Activated CD8-positive, alpha-beta T cell treated with anti-CD3 and anti-CD28 coated beads, Interleukin-2, amount 10 ng/mL, durations not matched to agents 7 days and 5 days (primary cell): Measurements from ENCODE around the gene FAM168B. TPM values are rescaled to one million over a fixed set of nuclear protein-coding genes. Genes with fewer than 3 reads are reported as not detected.
A peak's percentile ranks its signal among the peaks of the same experiment; 100 is the strongest.
"Not testable (repeated sequence)": the region's sequence is repeated elsewhere in the genome, so short reads cannot be mapped to it uniquely, and the experiment has no call there.

Experiments
- ATAC-seq: fragments of 150-1000 bp; cut with Tn5 transposase; one replicate; pipeline ENCODE4 v1.10.0; 2021; ENCODE audit warnings: moderate library complexity
- CTCF ChIA-PET: fragments of 350-600 bp; sonication (Branson Sonifier 250); formaldehyde crosslinking; loops from one replicate; lab custom pipeline; 2021; ENCODE audit warnings: antibody characterized with exemption; lab: Charles Lee
- POLR2A ChIA-PET: fragments of 350-600 bp; sonication (Branson Sonifier 250); formaldehyde crosslinking; loops from one replicate; lab custom pipeline; 2021; ENCODE audit warnings: antibody characterized with exemption; lab: Charles Lee
- DNase-seq: peaks from one replicate; pipeline ENCODE4 v3.0.0-alpha.2; 2020
- H3K27ac Mint-ChIP-seq: one replicate; pipeline ENCODE4 v1.8.0; 2021; ENCODE audit warnings: mild to moderate bottlenecking, mixed read lengths
- H3K27me3 Mint-ChIP-seq: one replicate; pipeline ENCODE4 v1.8.0; 2021; ENCODE audit warnings: low read depth, mixed read lengths
- H3K36me3 Mint-ChIP-seq: one replicate; pipeline ENCODE4 v1.8.0; 2021; ENCODE audit warnings: low read depth, mixed read lengths
- H3K4me1 Mint-ChIP-seq: one replicate; pipeline ENCODE4 v1.8.0; 2021; ENCODE audit warnings: low read depth, mixed read lengths
- H3K4me3 Mint-ChIP-seq: one replicate; pipeline ENCODE4 v1.8.0; 2021; ENCODE audit warnings: mild to moderate bottlenecking, mixed read lengths
- H3K9me3 Mint-ChIP-seq: one replicate; pipeline ENCODE4 v1.8.0; 2022; ENCODE audit warnings: mixed read lengths; ENCODE audit not compliant: insufficient read depth
- total RNA-seq, 2 experiments: library from RNA; stranded (reverse); gene quantifications; one replicate each; pipeline ENCODE4 v1.2.3, GENCODE V29; 2021

Gene FAM168B
- total RNA-seq, 2 experiments from 2014 or later = 50.8 to 51.8 TPM

DNA sequence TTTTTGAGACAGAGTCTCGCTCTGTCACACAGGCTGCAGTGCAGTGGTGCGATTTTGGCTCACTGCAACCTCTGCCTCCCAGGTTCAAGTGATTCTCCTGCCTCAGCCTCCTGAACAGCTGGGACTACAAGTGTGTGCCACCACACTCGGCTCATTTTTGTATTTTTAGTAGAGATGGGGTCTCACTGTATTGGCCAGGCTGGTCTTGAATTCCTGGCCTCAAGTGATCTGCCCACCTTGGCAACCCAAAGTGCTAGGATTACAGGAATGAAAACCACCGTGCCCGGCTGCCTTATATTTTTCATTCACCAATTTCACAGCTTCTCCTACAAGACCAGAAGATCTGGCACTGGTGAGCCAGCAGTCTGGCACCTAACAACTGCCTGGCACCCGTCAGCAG lies 25.1 kb downstream of the FAM168B start:
- DNase-seq, H3K4me3 Mint-ChIP-seq, H3K9me3 Mint-ChIP-seq, POLR2A ChIA-PET, H3K27me3 Mint-ChIP-seq, H3K27ac Mint-ChIP-seq, ATAC-seq, H3K4me1 Mint-ChIP-seq: not testable (repeated sequence)
- CTCF ChIA-PET = interaction anchor here (1.4 kb wide), 1 partner anchor 147 kb away, joined by 3 read pairs; no protein-coding TSS in a partner anchor
- peaks cover 56% of the 10 kb centered on the region for H3K36me3 Mint-ChIP-seq

DNA sequence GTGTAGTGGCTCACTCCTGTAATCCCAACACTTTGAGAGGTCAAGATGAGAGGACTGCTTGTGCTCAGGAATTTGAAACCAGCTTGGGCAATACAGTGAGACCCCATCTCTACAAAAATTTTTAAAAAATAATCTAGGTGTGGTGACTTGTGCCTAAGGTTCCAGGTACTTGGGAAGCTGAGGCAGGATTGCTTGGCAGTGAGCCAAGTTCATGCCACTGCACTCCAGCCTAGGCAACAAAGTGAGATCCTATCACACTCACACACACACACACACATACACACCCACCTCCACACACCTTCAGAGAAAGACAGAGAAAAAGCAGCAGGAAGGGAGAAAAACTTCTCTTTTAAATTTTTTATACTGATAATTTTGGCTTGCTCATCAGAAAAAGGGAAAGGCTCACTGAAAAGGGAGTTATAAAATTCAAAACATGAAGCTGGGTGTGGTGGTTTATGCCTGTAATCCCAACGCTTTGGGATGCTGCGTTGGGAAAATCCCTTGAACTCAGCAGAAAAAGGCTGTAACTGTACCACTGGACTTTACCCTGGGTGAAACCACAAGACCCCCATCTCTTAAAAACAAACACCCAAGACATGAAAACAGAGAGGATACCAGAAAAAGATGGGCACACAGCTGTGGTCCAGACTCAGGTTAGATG lies 25.7 kb downstream of the FAM168B start:
- no peak for DNase-seq
- Mint-ChIP-seq H3K27ac (no peak overlapping the region), H3K4me3 (no peak overlapping the region), H3K4me1 (peaks cover 2% of the 10 kb centered on the region), H3K27me3 (no peaks in the 10 kb centered on the region), H3K36me3 (peaks cover 59% of the 10 kb centered on the region), H3K9me3 (no peaks in the 10 kb centered on the region)
- ChIA-PET CTCF (no interaction called here), POLR2A (no interaction called here)
- ATAC-seq = no peak

DNA sequence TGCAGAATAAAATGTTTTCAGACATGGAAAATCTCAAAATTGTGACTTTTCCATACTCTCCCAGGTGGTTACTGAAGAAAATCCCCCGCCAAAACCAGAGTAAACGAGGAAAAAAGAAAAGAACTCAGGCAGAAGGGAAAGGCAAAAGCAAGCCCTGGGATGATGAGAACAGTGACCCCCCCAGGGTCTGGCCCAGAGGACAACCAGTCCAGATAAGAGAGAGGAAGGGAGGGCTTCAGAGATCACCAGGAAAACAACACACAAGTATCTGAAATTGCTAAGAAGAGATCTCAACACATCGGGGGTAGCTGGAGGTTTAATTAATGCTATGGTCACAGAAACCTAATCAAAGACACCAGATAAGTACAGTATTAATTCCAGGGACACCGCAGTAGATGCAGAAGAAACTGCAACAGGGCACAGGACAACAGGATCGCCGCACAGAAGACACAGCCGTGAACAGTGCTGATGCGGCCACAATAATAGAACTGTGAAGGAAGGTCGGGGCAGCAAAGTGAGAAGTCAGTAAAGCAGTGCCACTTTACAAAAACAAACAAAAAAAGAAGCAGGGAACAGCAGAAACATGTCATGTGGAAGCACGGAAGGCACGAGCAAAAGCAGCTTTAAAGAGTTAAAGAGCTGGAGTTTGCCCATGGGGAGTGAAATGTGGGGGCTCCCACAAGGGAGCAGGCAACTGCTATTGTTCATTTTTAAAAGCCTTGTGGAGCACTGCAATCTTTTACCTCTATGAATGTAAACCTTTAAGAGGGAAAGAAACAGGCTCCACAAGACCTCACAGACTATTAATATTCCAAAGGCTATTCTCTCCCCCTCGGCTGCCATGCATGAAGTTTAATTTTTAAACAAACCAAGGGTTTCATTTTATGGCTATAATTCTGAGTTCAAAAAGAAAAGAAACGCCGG lies 28.4 kb downstream of the FAM168B start:
- no peak for ATAC-seq
- Mint-ChIP-seq H3K27me3 (no peaks in the 10 kb centered on the region), H3K4me1 (peaks cover 13% of the 10 kb centered on the region), H3K4me3 (no peak overlapping the region), H3K36me3 (peaks cover 60% of the 10 kb centered on the region), H3K9me3 (no peaks in the 10 kb centered on the region), H3K27ac (peak overlapping the region; percentile 54)
- ChIA-PET CTCF (no interaction called here), POLR2A (no interaction called here)
- DNase-seq = no peak

DNA sequence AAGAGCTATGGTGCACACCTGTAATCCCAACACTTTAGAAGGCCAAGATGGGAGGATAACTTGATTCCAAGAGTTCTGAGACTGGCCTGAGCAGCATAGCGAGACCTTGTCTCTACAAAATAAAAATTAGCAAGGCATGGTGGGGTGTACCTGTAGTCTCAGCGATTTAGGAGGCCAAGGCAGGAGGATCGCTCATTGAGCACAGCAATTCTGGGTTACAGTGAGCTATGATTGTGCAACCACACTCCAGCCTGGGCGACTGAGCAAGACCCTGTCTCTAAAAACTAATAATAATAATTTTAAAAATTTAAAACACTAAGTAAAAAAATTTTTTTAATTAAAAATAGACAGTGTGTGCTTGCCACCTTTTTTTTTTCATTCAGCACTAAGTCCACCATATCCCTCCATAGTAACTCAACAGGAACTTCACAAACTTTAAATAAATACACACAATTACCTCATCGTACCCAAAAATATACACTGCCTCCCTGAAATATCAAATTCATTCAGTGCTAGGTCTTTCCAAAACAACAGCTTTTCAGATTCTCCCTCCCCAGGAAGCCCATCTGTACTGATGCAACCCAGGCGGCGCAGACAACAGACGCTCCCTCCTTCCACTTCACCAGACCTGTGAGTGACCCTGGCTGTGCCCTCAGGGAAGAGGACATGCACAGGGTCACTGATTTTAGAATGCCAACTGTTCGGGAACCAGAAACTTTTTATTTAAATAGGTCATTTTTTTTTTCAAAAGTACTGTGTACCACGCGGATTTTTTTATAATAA lies 29.6 kb downstream of the FAM168B start:
- no peaks in the 10 kb centered on the region for H3K9me3 Mint-ChIP-seq
- H3K4me3 Mint-ChIP-seq = no peak overlapping the region
- peaks cover 56% of the 10 kb centered on the region for H3K36me3 Mint-ChIP-seq
- H3K4me1 Mint-ChIP-seq = peaks cover 13% of the 10 kb centered on the region
- POLR2A ChIA-PET = no interaction called here
- ATAC-seq (no peak), DNase-seq (no peak)
- no peak overlapping the region for H3K27ac Mint-ChIP-seq
- CTCF ChIA-PET = no interaction called here
- no peaks in the 10 kb centered on the region for H3K27me3 Mint-ChIP-seq

DNA sequence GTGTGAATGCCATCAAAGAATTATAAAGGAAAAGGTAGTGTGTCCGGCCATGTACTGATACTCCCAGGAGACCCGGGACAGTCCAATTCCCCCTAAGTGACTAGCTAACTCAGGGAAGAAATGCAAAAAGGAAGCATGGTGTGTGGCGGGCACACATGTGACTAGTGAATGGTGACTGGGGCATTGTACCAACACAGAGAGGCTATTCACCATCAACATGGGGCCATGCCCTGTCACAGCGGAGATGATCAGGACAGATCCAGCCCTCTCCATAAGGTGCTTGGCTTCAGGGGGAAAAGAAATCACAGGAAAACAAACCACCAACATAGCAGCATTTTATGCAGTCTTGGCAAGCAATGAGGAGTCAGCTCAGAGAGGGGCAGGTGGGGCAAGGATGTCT lies 34.3 kb downstream of the FAM168B start:
- CTCF ChIA-PET = no interaction called here
- no peak overlapping the region for H3K27ac Mint-ChIP-seq
- ATAC-seq = no peak

DNA sequence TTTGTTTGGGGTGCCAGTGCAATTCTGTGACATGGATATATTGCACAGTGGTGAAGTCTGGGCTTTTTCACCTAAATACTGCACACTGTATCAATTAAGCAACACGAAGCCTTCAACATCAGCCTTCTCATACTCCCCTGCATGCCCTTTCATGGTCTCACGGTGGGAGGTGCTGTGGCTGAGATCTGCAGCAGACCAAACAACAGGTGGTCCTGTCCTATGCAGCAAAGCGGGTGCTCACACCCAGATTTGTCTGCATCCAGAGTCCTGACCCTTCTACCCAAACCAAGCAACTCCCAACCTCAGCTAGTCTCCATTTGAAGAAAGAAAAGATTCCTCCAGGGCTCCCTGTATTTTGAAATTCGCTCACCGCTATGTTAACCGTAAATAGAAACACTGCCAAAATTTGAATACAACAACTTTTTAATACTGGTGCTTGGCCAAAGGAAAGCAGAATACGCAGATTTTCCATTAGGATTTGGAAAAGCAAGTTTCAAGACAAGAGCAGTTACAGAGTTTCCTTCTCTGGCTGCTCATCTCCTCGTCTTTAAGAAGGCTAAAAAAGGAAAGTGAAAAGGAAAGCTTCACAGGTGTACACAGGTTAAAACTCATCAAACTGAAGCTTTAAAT lies 34.9 kb downstream of the FAM168B start:
- no peaks in the 10 kb centered on the region for H3K9me3 Mint-ChIP-seq
- H3K27me3 Mint-ChIP-seq = no peaks in the 10 kb centered on the region
- CTCF ChIA-PET = no interaction called here
- H3K4me1 Mint-ChIP-seq = peaks cover 13% of the 10 kb centered on the region
- H3K27ac Mint-ChIP-seq = no peak overlapping the region
- H3K36me3 Mint-ChIP-seq = peaks cover 48% of the 10 kb centered on the region
- H3K4me3 Mint-ChIP-seq = no peak overlapping the region
- POLR2A ChIA-PET = no interaction called here
- ATAC-seq (no peak), DNase-seq (no peak)

More for the DNA sequence above, 34.3 kb downstream of the FAM168B start:
- no peak overlapping the region for H3K4me3 Mint-ChIP-seq
- no peaks in the 10 kb centered on the region for H3K27me3 Mint-ChIP-seq
- POLR2A ChIA-PET = no interaction called here
- no peak for DNase-seq
- no peaks in the 10 kb centered on the region for H3K9me3 Mint-ChIP-seq
- H3K4me1 Mint-ChIP-seq = peaks cover 13% of the 10 kb centered on the region
- H3K36me3 Mint-ChIP-seq = peaks cover 51% of the 10 kb centered on the region

DNA sequence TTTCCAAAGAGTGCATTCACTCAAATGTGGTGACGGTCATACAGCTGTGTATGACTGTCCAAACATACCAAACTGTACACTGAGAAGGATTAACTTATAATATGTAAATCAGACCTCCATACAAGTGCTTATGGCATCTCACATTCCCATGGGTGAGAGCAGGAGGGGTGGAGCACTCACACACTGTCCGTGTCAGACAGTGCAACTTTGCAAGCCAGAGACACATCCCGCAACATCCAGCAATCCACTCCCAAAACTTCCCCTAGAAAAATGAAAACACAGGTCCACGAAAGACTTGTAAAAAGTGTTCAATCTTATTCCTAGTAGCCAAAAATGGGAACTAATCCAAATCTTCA lies 36.4 kb downstream of the FAM168B start:
- ATAC-seq (no peak), DNase-seq (no peak)
- Mint-ChIP-seq H3K9me3 (no peaks in the 10 kb centered on the region), H3K4me1 (peaks cover 4% of the 10 kb centered on the region), H3K36me3 (peaks cover 50% of the 10 kb centered on the region), H3K27ac (peak overlapping the region; percentile 26), H3K4me3 (no peak overlapping the region), H3K27me3 (no peaks in the 10 kb centered on the region)
- CTCF ChIA-PET = interaction anchor here (1.3 kb wide), 1 partner anchor 15 kb away, joined by 7 read pairs; no protein-coding TSS in a partner anchor
- POLR2A ChIA-PET = no interaction called here

DNA sequence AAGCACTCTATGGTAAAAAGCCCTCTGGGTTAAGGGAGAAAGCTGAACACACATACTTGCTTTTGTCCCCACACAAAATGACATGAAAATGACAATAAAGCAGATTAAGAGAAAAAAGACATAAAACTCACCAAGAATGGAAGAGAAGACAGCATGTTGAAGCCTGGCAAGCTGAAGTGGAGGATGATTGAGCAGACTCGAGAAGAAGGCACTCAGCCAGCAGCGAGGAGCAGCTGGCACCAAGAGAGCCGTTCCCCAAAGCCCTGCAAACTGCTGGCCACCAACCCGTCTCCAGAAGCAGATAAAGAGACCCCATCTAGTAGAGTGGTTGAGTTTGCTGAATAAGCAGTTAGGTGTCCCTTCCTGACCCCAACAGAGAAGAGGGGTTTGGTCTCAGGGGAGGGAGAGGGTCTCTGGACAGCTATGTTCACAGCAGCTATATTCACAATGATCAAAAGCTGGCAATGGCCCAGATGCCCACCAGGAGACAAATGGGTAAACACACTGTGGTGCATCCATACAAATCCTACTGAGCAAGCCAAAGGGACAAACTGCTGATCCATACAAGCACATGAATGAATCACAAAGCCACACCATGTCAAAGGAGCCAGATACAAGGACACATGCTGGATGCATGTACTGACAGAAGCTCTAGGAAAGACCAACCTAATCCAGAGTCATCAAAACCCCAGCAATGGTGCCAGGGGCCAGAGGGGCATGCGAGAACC lies 36.9 kb downstream of the FAM168B start:
- Mint-ChIP-seq H3K27ac (peak overlapping the region; percentile 13), H3K9me3 (no peaks in the 10 kb centered on the region), H3K36me3 (peaks cover 53% of the 10 kb centered on the region), H3K4me1 (peaks cover 2% of the 10 kb centered on the region), H3K4me3 (no peak overlapping the region), H3K27me3 (no peaks in the 10 kb centered on the region)
- ChIA-PET POLR2A (no interaction called here), CTCF (interaction anchor here (1.3 kb wide), 1 partner anchor 15 kb away, joined by 7 read pairs; no protein-coding TSS in a partner anchor)
- DNase-seq (no peak), ATAC-seq (no peak)

DNA sequence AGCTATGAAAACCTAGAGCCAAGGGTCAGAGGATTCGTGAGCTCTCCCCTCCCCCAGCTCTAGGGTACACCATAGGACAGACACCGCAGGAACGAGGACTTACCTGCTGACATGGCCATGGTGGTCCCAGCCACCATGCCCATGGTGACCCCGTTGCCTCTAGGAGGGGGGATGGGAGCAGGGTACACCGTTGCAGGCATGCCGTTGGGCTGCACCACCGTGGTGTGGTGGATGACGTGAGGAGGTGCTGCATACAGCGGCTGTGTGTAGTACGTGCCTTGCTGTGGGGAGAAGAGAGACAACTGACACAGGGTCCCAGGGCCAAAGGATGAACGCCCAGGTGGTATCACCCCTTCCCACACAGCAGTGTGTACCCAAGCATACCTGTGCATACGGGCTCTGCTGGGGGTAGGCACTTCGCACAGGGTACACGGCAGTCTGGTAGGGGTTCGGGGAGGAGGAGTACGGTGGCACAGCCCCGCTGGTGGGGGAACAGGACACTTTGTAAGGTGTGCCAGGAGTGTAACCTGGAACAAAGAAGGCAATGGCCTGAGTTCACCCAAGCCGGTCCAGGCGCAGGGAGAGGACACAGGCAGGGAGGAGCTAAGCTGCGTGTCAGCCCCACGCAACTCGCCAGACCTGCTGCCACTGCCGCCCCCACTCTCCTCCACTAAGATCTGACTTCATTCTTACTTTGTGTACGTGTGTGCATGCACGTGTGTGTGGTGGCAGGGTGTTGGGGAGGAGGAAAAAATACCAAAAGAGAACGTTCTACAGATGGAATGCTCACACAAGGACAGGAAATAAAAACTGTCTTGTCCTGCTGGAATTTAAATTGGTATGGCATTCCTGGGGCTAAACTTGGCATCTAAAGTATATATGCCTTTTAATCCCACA lies 37.8 kb downstream of the FAM168B start:
- DNase-seq (no peak), ATAC-seq (no peak)
- POLR2A ChIA-PET = no interaction called here
- CTCF ChIA-PET = no interaction called here
- H3K36me3 Mint-ChIP-seq = peaks cover 53% of the 10 kb centered on the region
- H3K27ac Mint-ChIP-seq = no peak overlapping the region
- no peaks in the 10 kb centered on the region for H3K9me3 Mint-ChIP-seq
- no peaks in the 10 kb centered on the region for H3K4me1 Mint-ChIP-seq
- H3K4me3 Mint-ChIP-seq = no peak overlapping the region
- H3K27me3 Mint-ChIP-seq = no peaks in the 10 kb centered on the region

DNA sequence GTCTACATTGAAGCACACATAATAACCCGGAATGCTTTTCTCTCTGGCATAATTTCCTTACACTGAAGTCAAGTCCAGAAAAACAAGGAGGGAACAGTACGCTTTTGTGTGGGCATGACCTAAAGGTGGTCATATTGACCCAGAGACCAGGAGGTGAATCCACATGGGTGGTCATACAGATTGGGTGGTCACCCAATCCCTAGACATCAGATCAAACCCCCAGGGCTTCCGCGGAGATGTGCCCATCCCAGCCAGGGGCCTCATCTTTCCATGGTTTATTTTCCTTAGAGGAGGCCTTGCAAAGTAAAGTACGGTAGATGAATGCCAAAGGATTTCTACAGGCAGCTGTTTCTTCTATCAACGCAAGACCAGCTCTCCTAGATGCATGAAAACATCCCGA lies 38.8 kb downstream of the FAM168B start:
- ChIA-PET POLR2A (no interaction called here), CTCF (no interaction called here)
- no peaks in the 10 kb centered on the region for H3K9me3 Mint-ChIP-seq
- no peaks in the 10 kb centered on the region for H3K27me3 Mint-ChIP-seq
- no peak overlapping the region for H3K27ac Mint-ChIP-seq
- DNase-seq (no peak), ATAC-seq (no peak)
- H3K4me1 Mint-ChIP-seq = no peaks in the 10 kb centered on the region
- H3K36me3 Mint-ChIP-seq = peaks cover 54% of the 10 kb centered on the region
- H3K4me3 Mint-ChIP-seq = no peak overlapping the region
